GM18951 (cell line): ENCODE measurements around the gene KLHL13.

ENCODE experiments used
- POLR2A ChIP-seq: IDR thresholded peaks from 4 replicates; pipeline ENCODE4 v1.6.1; 2011; ENCODE audit warnings: mild to moderate bottlenecking; ENCODE audit not compliant: insufficient read length, insufficient read depth; ENCODE audit errors: extremely low read depth
- in situ Hi-C: fragments of 300-500 bp; cut with MboI; formaldehyde crosslinking; loops from one replicate; pipeline ENCODE4 v1.12.0; 2022; ENCODE audit warnings: low sequenced_read_pairs, mixed read lengths, inconsistent platforms; ENCODE audit not compliant: unreplicated experiment

The KLHL13 gene

DNA sequence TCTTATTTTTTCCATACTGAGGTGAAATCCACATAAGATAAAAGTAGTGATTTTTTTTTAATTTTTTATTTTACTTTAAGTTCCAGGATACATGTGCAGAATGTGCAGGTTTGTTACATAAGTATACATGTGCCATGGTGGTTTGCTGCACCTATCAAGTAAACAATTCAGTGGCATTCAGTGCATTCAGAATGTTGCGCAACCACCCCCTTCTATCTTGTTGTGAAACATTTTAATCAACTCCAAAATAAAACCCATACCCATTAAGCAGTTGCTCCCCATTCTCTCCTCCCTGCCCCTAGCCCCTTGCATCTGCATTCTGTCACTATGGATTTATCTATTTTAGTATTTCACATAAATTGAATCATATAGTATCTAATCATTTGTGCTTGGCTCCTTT is 121.2 kb downstream of the KLHL13 start:
- in situ Hi-C loops, result no loop called here

DNA sequence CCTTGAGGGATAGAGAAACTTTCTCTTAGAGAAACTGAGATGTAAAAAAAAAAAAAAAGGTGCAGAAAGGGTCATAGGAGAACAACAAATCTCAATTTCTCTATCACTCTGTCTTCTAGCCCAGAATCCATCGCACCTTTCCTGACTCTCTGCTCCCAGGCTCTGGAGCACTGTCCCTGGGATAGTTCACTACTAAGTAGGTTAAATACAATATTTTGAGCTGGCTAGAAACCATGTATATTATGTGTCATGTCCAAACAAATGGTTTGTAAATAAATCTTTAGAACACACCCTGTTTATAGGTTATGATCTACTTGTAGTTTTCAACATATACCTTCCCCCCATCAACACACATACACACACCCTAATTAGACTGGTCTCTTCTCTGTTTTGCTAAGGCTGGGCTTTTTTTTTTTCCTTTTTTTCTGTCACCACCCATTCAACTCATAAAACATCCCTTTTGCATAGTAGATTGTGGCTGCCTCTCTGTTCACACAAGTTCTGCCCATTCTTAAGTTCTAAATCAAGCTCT is 124.4 kb downstream of the KLHL13 start:
- in situ Hi-C loops, result no loop called here
- TF ChIP-seq POLR2A, result no peak

More for the DNA sequence above, 121.2 kb downstream of the KLHL13 start:
- no peak for TF ChIP-seq POLR2A

DNA sequence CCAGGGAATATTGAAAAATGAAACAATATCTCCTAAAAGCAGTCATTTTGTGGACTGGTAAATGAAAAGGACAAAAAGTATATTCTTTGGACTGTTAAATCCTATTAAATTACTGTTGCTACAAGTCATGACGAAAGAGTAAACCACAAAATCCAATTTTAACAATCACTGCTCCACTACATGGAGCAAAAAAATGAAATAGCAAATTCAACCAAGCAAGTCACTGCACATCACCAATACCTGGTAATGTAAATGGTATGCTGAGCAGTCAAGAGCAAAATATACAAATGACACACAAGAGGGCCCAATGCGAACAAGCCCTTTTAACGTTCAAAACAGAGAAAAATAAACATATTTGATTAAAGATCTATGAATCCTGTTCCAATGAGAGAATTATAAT is 126.2 kb downstream of the KLHL13 start:
- in situ Hi-C loops, result no loop called here
- TF ChIP-seq POLR2A, result no peak

DNA sequence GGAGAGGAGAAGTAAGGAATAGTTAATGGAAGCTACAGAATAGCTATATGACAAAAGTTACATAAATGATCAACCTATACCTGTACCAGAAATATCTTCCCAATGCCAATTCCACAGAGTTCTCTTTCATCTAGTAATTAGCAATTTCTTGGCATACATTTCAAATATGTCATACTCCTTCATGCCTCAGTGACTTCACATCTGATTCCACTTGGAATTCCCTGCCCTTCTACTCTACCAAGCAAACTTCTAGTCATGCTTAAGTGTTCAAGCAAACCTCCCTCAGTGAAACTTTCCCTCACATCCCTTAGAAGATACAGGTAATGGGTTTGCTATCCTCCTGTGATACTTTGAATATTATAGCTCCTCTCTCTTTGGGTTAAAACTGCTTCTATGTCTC is 127.1 kb downstream of the KLHL13 start:
- in situ Hi-C loops, result no loop called here
- no peak for TF ChIP-seq POLR2A

DNA sequence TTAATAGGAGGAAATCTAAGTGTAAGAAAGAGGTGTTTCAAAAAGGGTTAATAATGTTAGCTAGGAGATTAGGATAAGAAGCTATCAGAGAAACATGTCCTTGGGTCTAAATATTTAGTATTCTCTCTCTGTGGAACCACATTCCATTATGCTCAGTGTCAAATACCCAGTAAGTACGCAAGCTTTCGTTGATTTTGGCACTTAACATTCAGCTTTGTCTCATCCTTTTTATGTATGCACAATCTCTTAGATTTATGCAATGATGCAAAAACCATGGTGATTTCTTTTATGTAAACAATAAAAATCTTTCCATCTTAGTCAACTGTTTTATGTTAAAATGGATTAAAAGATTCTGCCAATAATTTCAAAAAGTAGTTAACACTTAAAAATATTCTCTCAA is 129.2 kb downstream of the KLHL13 start:
- TF ChIP-seq POLR2A, result no peak
- in situ Hi-C loops, result no loop called here

DNA sequence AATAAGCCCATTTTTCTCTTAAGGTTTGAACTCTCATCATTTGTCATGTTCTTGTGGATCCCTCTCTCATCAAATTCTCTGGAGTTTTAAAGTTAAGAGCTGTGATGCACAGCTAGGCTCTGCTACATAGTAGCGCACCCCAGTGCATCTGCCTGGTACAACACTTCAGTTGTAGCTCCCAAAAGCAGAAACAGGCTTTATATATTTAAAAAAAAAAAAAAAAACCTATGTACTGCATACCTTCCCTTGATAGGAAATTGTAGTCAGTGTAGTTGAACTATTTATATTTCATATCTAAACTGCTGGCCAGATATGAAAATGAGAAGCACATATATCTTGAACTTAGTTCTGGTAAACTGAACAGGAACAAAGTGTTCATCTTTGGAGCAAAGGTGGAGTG is 131.4 kb downstream of the KLHL13 start:
- TF ChIP-seq POLR2A, result no peak
- in situ Hi-C loops, result no loop called here

DNA sequence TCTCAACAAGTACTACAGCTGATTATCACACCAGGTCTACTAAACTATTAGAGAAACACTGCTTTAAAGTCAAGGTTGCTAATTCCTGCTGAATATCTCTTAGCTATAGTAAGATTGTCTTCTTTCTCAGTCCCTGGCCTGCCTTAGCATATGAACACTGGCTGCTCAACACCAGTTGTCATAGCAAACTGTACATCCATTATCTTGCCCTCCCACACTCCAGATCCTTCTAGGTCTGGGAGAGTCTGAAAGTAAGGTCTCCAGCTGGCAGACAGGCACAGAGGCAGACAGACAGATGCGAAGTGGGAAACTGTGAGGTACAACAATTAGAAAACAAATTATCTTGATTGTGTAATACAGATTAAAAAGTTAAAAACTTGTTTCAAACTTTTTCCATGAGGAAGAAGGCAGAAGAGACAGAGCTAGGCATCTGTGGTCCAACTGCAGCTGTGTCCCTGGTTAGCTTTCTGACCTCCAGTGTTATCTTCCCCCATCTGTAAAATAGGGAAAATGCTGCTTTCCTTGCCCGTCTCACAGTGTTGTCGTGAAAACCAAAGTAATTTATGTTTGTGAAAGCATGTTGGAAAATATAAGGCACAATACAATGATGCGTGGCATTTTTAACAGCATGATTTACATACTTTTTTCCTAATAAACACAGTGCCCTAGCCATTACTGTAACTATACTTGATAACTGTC is 133.8 kb downstream of the KLHL13 start:
- in situ Hi-C loops, result no loop called here
- TF ChIP-seq POLR2A, result no peak

DNA sequence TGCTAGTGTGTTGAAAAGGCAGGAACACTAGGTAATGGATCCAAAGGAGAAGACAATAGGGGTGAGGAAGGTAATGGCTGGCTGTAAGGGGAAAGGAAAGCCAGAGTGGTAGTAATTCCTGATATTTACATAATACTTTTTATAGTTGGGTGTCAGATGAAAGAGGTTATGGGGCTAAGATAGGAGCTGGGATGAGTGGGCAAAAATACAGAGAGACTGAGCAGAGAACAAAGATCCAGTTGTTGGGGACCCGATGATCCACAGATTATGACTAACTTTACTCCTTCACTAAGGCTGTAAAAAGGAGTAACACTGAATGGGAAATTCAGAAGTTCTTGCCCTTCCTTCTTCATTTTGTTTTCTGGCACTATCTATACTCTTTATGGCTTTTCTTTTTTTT is 138.2 kb downstream of the KLHL13 start:
- TF ChIP-seq POLR2A, result no peak
- in situ Hi-C loops, result no loop called here

DNA sequence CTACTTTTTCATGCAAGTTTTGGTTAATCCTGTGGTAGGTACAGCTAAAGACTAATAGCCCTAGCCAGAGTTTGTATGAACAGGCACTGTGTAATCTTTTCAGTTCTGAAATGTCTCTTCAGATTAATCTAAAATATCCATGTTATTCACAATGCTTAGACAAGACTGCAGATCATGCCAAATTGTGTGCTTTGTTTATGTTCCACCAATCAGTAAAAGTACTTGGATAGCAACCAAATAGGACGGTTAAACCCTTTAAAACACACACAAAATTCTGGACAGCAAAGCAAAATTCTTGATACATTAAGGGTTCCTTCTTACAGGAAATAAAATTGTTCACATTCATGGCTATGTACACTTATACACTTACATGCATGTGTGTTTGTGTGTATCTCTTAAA is 139.1 kb downstream of the KLHL13 start:
- in situ Hi-C loops, result no loop called here
- no peak for TF ChIP-seq POLR2A

DNA sequence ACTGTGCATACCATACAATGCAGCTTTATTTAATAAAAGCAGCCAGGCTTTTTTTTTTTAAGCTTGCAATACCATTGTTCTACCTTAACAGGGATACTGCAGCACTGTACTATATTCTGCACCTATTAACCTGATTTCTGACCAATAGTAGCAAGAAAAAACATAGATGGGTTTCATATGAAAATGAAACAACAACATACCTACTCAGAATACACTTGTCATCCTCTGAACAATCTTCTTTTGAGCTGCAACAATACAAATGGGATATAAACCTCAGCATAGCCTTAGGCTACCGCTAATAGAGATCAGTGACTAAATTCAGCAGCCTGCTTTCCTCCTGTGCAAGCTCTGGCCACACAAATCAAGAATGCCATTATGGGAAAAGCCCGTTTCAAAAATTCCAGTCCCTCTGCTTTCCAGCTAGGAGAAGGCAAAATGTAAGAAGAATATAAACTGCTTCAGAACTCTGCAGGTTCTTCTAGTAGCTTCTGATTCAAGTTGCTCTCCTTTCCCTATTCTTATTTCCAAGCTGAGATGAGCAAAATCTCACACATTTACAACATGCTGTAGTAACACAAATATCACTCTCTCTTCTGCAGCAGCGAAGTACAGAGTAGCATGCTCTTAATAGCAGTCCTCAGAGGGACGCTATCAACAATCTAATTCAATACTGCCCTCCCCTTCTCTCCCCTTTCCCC is 143.4 kb downstream of the KLHL13 start:
- in situ Hi-C loops, result no loop called here
- TF ChIP-seq POLR2A, result no peak

DNA sequence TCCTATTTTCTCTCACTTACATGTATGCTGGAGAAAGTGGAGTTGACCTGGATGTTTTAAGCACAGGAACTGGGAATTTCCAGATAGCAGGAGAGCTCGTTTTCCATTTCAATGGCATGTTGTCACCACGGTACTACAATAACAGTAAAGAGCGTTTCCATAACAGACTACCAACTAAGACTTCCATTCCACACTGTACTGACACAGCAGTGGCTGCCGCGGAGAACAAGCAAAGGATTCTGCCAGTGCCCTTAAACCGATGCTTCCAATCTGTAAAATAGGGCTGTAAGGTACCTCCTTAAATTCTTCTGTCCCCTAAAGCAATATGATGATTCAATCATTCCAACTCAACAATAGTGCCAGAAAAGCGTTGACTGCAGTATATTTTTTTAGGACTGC is 143.9 kb downstream of the KLHL13 start:
- in situ Hi-C loops, result no loop called here
- TF ChIP-seq POLR2A, result no peak

DNA sequence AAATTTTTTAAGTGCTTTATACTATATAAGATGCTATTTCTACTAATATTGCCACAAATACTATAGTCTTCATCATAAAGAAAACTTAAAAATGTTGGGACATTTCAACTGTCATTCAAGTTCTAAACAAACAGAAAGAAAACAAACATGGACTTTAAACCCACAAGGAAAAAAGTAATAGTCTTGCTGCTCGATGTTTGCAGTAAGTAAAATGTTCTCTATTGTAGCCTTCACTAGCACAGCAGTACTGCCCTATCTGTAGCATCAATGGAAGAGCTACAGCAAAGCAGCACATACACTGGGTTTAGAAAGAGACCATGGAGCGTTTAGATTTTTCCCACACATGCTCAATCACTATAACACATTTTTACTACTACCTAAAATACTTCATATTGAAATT is 146.8 kb downstream of the KLHL13 start:
- TF ChIP-seq POLR2A, result no peak
- in situ Hi-C loops, result no loop called here

DNA sequence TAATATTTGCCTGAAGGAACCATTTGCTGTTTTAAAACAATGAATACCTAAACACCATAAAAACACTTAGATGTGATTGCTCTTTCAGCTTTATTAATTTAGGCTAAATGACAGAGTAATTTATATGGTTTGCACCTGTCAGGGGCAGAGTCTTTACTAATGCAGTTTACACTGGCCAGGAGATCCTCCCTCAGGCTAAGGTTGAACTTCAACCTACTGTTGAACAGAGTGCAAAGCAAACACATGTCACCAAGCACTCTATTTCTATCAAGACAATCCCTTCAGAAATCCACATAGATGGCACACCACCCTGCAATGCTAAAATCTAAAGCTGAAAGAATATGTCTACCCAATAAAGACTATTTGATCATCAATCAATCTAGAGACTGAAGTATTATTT is 147.3 kb downstream of the KLHL13 start:
- no peak for TF ChIP-seq POLR2A
- in situ Hi-C loops, result no loop called here

DNA sequence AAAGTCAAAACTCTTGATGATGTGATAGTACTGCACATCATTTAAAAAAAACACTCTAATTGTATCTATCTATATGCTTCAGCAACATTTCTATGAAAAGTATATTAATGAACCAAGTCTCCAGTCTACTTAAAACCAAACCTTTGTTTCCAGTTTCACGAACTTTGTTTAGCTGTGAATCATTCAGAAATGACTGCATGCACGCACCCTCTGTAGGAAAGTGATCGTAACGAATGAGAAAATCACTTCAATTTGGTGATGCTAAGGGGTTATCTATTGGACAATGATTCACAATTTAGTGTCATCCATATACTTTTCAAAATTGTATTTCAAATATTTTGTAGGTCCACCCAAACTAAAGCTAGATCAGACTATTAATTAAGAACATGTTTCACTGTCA is 157.6 kb downstream of the KLHL13 start:
- no peak for TF ChIP-seq POLR2A
- in situ Hi-C loops, result no loop called here
